CD4-positive, alpha-beta T cell (primary cell): ENCODE results near the gene PKHD1. TPM values are rescaled to one million over a fixed set of nuclear protein-coding genes. Genes with fewer than 3 reads are reported as not detected.

Experiments
- ATAC-seq: fragments of 200-7000 bp; cut with Tn5 transposase; one replicate; pipeline ENCODE4 v1.10.0; 2022; ENCODE audit warnings: mild to moderate bottlenecking; ENCODE audit not compliant: poor library complexity
- CTCF ChIA-PET: fragments of 350-600 bp; sonication (Branson Sonifier 250); formaldehyde crosslinking; loops from one replicate; lab custom pipeline; 2021; ENCODE audit warnings: antibody characterized with exemption, inconsistent platforms; lab: Charles Lee
- POLR2A ChIA-PET: fragments of 350-600 bp; sonication (Branson Sonifier 250); formaldehyde crosslinking; loops from one replicate; lab custom pipeline; 2021; ENCODE audit warnings: antibody characterized with exemption, inconsistent platforms; lab: Charles Lee
- DNase-seq, 14 experiments: peaks; one replicate each; pipeline ENCODE4 v3.0.0-alpha.2; 2013 to 2020; ENCODE audit warnings: mixed read lengths in 2 of 14
- H3K27ac ChIP-seq, 2 donors: one replicate each; pipeline versions ENCODE4 v1.5.1 to v1.7.0; 2013; ENCODE audit warnings: low read length in 2 of 2, low read depth in 1 of 2, mild to moderate bottlenecking in 1 of 2
- H3K27me3 ChIP-seq, 2 experiments: 1 replicate in 1 of 2; 2 replicates in 1 of 2; pipeline versions ENCODE4 v1.6.1 to v1.7.0; 2013; ENCODE audit warnings: low read length in 2 of 2, control low read depth in 1 of 2, mild to moderate bottlenecking in 1 of 2, moderate library complexity in 1 of 2; ENCODE audit not compliant: insufficient read depth in 2 of 2, control insufficient read depth in 1 of 2
- H3K36me3 ChIP-seq: one replicate; pipeline ENCODE4 v1.6.1; 2013; ENCODE audit warnings: low read length, control low read depth; ENCODE audit not compliant: insufficient read depth
- H3K4me1 ChIP-seq: one replicate; pipeline ENCODE4 v1.6.1; 2013; ENCODE audit warnings: low read length, control low read depth; ENCODE audit not compliant: insufficient read depth
- H3K4me3 ChIP-seq: one replicate; pipeline ENCODE4 v1.5.1; 2013; ENCODE audit warnings: mild to moderate bottlenecking, low read length, moderate library complexity
- H3K9me3 ChIP-seq, 2 experiments: 1 replicate in 1 of 2; 2 replicates in 1 of 2; pipeline versions ENCODE4 v1.6.1 to v1.7.0; 2013; ENCODE audit warnings: low read length in 2 of 2, mild to moderate bottlenecking in 2 of 2, control low read depth in 1 of 2, moderate library complexity in 1 of 2; ENCODE audit not compliant: control insufficient read depth in 1 of 2, insufficient read depth in 1 of 2
- H3K27ac Mint-ChIP-seq: one replicate; pipeline ENCODE4 v1.8.0; 2020; ENCODE audit warnings: mixed read lengths
- H3K27me3 Mint-ChIP-seq: one replicate; pipeline ENCODE4 v1.8.0; 2021; ENCODE audit warnings: mixed read lengths
- H3K36me3 Mint-ChIP-seq: one replicate; pipeline ENCODE4 v1.8.0; 2021; ENCODE audit warnings: low read depth, mixed read lengths
- H3K4me1 Mint-ChIP-seq: one replicate; pipeline ENCODE4 v1.8.0; 2021; ENCODE audit warnings: low read depth, mixed read lengths
- H3K4me3 Mint-ChIP-seq: one replicate; pipeline ENCODE4 v1.8.0; 2020; ENCODE audit warnings: mild to moderate bottlenecking, mixed read lengths
- H3K9me3 Mint-ChIP-seq: one replicate; pipeline ENCODE4 v1.8.0; 2020; ENCODE audit warnings: mixed read lengths
- intact Hi-C, 2 experiments: fragments of 100-400 bp; cut with DNase I in 1 of 2; cut with micrococcal nuclease in 1 of 2; formaldehyde crosslinking; loops; one replicate each; pipeline versions ENCODE4 v1.15.1 to v1.9.0; 2023 to 2025; cut with DNase I, micrococcal nuclease
- total RNA-seq, 174 experiments: library from RNA in 2 of 174; stranded (reverse) in 2 of 174; gene quantifications; one replicate each; pipeline ENCODE4 v1.2.3 and lab custom pipeline; 2021 to 2026
- TF ChIP-seq, protein P1 (sequence below): fragments of 200-600 bp; IDR thresholded peaks from one replicate; pipeline ENCODE4 v1.8.0; 2022; ENCODE audit warnings: antibody characterized with exemption, mild to moderate bottlenecking

PKHD1 gene
- total RNA-seq, 2 experiments from 2014 or later: 0.03 TPM; not detected in 1

DNA sequence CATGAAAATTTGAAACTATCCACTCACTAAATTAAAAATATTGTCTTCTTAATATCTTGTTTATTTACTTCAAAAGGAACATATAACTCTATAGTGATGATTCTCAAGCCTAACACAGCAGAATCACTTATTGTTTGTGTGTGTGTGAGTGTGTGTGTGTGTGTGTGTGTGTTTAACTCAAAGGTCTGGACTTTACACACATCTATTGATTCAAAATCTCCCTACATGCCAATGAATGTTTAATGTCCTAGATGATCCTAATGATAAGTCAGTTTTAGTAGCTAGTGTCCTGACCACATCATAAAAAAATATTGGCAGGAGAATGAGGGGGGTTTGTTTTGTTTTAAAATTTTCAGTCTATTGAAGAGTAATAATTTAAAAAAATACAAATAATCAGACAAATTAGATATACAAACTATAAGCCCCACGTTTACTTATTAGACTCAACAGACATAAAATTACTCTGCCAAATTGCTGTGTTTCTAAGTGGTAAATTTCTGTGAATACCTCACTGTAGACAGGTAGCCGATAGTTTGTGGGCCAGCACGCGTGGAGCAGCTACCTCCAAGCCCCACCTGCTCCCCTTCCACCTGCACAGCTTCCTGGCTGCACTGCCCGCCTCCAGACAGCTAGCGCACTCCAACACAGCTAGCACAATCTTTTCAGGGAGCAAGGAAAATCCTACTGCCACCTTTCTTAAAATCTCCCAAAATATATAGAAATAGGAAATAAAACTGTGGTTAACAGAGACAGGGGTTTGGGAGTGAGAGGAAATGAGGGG lies 349.6 kb downstream of the PKHD1 start:
- no peaks in the 10 kb centered on the region for H3K4me1 Mint-ChIP-seq
- H3K9me3 Mint-ChIP-seq: peaks cover 6% of the 10 kb centered on the region
- H3K27me3 Mint-ChIP-seq: no peaks in the 10 kb centered on the region
- no peak for ATAC-seq
- H3K9me3 ChIP-seq: peaks cover 0 to 3% of the 10 kb centered on the region in 2 experiments
- H3K36me3 ChIP-seq: no peaks in the 10 kb centered on the region
- no peak overlapping the region for H3K4me3 ChIP-seq
- intact Hi-C loops: no loop called here
- TF ChIP-seq, protein P1, sequence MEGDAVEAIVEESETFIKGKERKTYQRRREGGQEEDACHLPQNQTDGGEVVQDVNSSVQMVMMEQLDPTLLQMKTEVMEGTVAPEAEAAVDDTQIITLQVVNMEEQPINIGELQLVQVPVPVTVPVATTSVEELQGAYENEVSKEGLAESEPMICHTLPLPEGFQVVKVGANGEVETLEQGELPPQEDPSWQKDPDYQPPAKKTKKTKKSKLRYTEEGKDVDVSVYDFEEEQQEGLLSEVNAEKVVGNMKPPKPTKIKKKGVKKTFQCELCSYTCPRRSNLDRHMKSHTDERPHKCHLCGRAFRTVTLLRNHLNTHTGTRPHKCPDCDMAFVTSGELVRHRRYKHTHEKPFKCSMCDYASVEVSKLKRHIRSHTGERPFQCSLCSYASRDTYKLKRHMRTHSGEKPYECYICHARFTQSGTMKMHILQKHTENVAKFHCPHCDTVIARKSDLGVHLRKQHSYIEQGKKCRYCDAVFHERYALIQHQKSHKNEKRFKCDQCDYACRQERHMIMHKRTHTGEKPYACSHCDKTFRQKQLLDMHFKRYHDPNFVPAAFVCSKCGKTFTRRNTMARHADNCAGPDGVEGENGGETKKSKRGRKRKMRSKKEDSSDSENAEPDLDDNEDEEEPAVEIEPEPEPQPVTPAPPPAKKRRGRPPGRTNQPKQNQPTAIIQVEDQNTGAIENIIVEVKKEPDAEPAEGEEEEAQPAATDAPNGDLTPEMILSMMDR: no peak
- no peak for DNase-seq
- no peak overlapping the region for H3K27ac Mint-ChIP-seq
- ChIA-PET POLR2A (no interaction called here), CTCF (no interaction called here)
- no peaks in the 10 kb centered on the region for H3K36me3 Mint-ChIP-seq
- no peaks in the 10 kb centered on the region for H3K27me3 ChIP-seq
- no peaks in the 10 kb centered on the region for H3K4me1 ChIP-seq
- no peak overlapping the region for H3K27ac ChIP-seq
- H3K4me3 Mint-ChIP-seq: no peak overlapping the region

DNA sequence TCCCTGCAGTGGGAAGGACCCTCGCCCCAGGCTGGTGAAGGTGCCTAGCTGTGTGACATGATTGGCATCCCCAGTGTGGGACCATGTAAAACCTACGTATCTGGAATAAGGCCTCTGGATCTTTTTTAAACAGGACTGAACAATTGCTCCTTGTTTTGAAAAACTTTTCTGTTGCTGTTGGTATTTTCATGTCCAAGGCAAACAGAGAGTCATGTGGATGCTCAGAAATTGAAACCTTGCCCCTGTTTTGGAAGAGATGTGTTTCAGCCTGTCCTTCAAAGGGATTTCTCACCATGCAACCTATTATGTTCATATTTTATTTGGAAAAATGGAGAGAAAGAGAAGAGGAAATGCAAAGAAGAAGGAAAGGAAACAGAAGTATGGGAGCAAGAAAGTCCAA lies 362.3 kb downstream of the PKHD1 start:
- no peaks in the 10 kb centered on the region for H3K27me3 ChIP-seq
- no peak overlapping the region for H3K27ac Mint-ChIP-seq
- intact Hi-C loops: no loop called here
- H3K27me3 Mint-ChIP-seq: no peaks in the 10 kb centered on the region
- H3K27ac ChIP-seq: no peak overlapping the region
- ATAC-seq (no peak), DNase-seq (no peak)
- TF ChIP-seq, protein P1: no peak
- H3K4me1 Mint-ChIP-seq: no peaks in the 10 kb centered on the region
- no peak overlapping the region for H3K4me3 ChIP-seq
- no peaks in the 10 kb centered on the region for H3K36me3 Mint-ChIP-seq
- H3K36me3 ChIP-seq: no peaks in the 10 kb centered on the region
- POLR2A ChIA-PET: no interaction called here
- no peaks in the 10 kb centered on the region for H3K4me1 ChIP-seq
- H3K9me3 Mint-ChIP-seq: peaks cover 2% of the 10 kb centered on the region
- H3K9me3 ChIP-seq: no peaks in the 10 kb centered on the region
- H3K4me3 Mint-ChIP-seq: no peak overlapping the region
- CTCF ChIA-PET: no interaction called here

GRCh38 chr6:51720327-51720726 lies 367.1 kb downstream of the PKHD1 start:
- no peak overlapping the region for H3K27ac ChIP-seq
- ChIA-PET CTCF (no interaction called here), POLR2A (no interaction called here)
- no peaks in the 10 kb centered on the region for H3K36me3 Mint-ChIP-seq
- no peak overlapping the region for H3K4me3 Mint-ChIP-seq
- no peaks in the 10 kb centered on the region for H3K4me1 Mint-ChIP-seq
- TF ChIP-seq, protein P1: no peak
- no peak for DNase-seq
- H3K4me3 ChIP-seq: no peak overlapping the region
- intact Hi-C loops: no loop called here
- no peak for ATAC-seq
- no peaks in the 10 kb centered on the region for H3K36me3 ChIP-seq
- no peaks in the 10 kb centered on the region for H3K4me1 ChIP-seq
- H3K27me3 Mint-ChIP-seq: no peaks in the 10 kb centered on the region
- H3K27me3 ChIP-seq: no peaks in the 10 kb centered on the region
- no peak overlapping the region for H3K27ac Mint-ChIP-seq
- no peaks in the 10 kb centered on the region for H3K9me3 ChIP-seq
- peaks cover 2% of the 10 kb centered on the region for H3K9me3 Mint-ChIP-seq
